Upper lobe of left lung (tissue), 4 donors: ENCODE measurements around the gene DCP2.

Source experiments
- EP300 ChIP-seq, 4 donors: sonication (generic); formaldehyde crosslinking; IDR thresholded peaks; one replicate each; pipeline ENCODE4 v1.5.1; 2017; ENCODE audit warnings: antibody characterized with exemption in 4 of 4, control low read depth in 2 of 4
- POLR2A ChIP-seq, 4 donors: fragments of 450-650 bp; IDR thresholded peaks; one replicate each; pipeline ENCODE4 v1.5.1; 2016 to 2017; ENCODE audit warnings: antibody characterized with exemption in 4 of 4, mild to moderate bottlenecking in 2 of 4
- POLR2AphosphoS5 ChIP-seq, 2 donors: sonication (generic); formaldehyde crosslinking; IDR thresholded peaks; one replicate each; pipeline ENCODE4 v1.5.1; 2017; ENCODE audit warnings: antibody characterized with exemption in 2 of 2
- TF ChIP-seq, protein P1 (sequence below), 6 experiments: fragments of 450-650 bp in 4 of 6; fragments of 200-600 bp in 2 of 6; sonication (generic) in 2 of 6; IDR thresholded peaks; one replicate each; pipeline ENCODE4 v1.5.1; 2016 to 2019; ENCODE audit warnings: antibody characterized with exemption in 6 of 6

GRCh38 chr5:113031104-113031503, 54.5 kb downstream of the DCP2 start:
- TF ChIP-seq, protein P1, sequence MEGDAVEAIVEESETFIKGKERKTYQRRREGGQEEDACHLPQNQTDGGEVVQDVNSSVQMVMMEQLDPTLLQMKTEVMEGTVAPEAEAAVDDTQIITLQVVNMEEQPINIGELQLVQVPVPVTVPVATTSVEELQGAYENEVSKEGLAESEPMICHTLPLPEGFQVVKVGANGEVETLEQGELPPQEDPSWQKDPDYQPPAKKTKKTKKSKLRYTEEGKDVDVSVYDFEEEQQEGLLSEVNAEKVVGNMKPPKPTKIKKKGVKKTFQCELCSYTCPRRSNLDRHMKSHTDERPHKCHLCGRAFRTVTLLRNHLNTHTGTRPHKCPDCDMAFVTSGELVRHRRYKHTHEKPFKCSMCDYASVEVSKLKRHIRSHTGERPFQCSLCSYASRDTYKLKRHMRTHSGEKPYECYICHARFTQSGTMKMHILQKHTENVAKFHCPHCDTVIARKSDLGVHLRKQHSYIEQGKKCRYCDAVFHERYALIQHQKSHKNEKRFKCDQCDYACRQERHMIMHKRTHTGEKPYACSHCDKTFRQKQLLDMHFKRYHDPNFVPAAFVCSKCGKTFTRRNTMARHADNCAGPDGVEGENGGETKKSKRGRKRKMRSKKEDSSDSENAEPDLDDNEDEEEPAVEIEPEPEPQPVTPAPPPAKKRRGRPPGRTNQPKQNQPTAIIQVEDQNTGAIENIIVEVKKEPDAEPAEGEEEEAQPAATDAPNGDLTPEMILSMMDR (IDR thresholded peaks at IDR 0.05): no peak
- TF ChIP-seq POLR2A (IDR thresholded peaks at IDR 0.05): no peak
- no peak for TF ChIP-seq EP300 (IDR thresholded peaks at IDR 0.05)
- no peak for TF ChIP-seq POLR2AphosphoS5 (IDR thresholded peaks at IDR 0.05)
